HEK293 (cell line): ENCODE results near the gene MRC2.

Experiments used
- CTCF ChIA-PET: fragments of 350-600 bp; formaldehyde crosslinking; extraction: SDS; loops from one replicate; lab custom pipeline; 2021; ENCODE audit warnings: antibody characterized with exemption; lab: Yijun Ruan, JAX
- POLR2A ChIA-PET: fragments of 300-600 bp; formaldehyde crosslinking; extraction: SDS; loops from one replicate; lab custom pipeline; 2020; ENCODE audit warnings: antibody characterized with exemption, inconsistent platforms; lab: Yijun Ruan, JAX
- H3K27ac ChIP-seq: fragments of 200-500 bp; sonication (Bioruptor generic); 2 replicates; pipeline ENCODE4 v1.5.1; 2014; ENCODE audit warnings: low read depth, low read length, control low read depth, inconsistent platforms; ENCODE audit errors: extremely low read depth
- H3K36me3 ChIP-seq, 2 experiments: fragments of 200-500 bp in 1 of 2; sonication (Bioruptor generic) in 1 of 2; 1 replicate in 1 of 2; 2 replicates in 1 of 2; pipeline ENCODE4 v1.5.1; 2014 to 2017; ENCODE audit warnings: inconsistent platforms in 2 of 2, low read length in 2 of 2; ENCODE audit not compliant: control insufficient read depth in 2 of 2, insufficient read depth in 1 of 2
- H3K4me1 ChIP-seq: fragments of 200-500 bp; sonication (Bioruptor generic); 2 replicates; pipeline ENCODE4 v1.5.1; 2014; ENCODE audit warnings: mild to moderate bottlenecking, low read length, inconsistent platforms; ENCODE audit not compliant: control insufficient read depth, insufficient read depth
- H3K4me3 ChIP-seq: 2 replicates; pipeline ENCODE4 v1.5.1; 2011; ENCODE audit warnings: low read depth, mild to moderate bottlenecking, control low read depth, low read length, moderate library complexity
- H3K9me3 ChIP-seq: fragments of 200-500 bp; sonication (Bioruptor generic); 2 replicates; pipeline ENCODE4 v1.5.1; 2014; ENCODE audit warnings: low read depth, low read length, inconsistent platforms; ENCODE audit not compliant: control insufficient read depth, insufficient read depth
- EGR2 ChIP-seq: fragments of 450-650 bp; formaldehyde crosslinking; IDR thresholded peaks from 2 replicates; pipeline ENCODE4 v1.5.1; 2016; ENCODE audit warnings: low read depth, missing biosample characterization, missing genetic modification characterization
- GLIS1 ChIP-seq: fragments of 450-650 bp; formaldehyde crosslinking; IDR thresholded peaks from 2 replicates; pipeline ENCODE4 v1.5.1; 2016; ENCODE audit warnings: missing biosample characterization, missing genetic modification characterization
- GLIS2 ChIP-seq: fragments of 450-650 bp; formaldehyde crosslinking; IDR thresholded peaks from 2 replicates; pipeline ENCODE4 v1.5.1; 2016; ENCODE audit warnings: missing biosample characterization, missing genetic modification characterization
- KLF1 ChIP-seq: fragments of 450-650 bp; formaldehyde crosslinking; IDR thresholded peaks from 2 replicates; pipeline ENCODE4 v1.5.1; 2016; ENCODE audit warnings: missing biosample characterization, missing genetic modification characterization
- MYNN ChIP-seq: fragments of 450-650 bp; formaldehyde crosslinking; IDR thresholded peaks from 2 replicates; pipeline ENCODE4 v1.5.1; 2016; ENCODE audit warnings: missing biosample characterization, missing genetic modification characterization, borderline replicate concordance
- SP2 ChIP-seq: fragments of 450-650 bp; formaldehyde crosslinking; IDR thresholded peaks from 2 replicates; pipeline ENCODE4 v1.5.1; 2016; ENCODE audit warnings: missing biosample characterization, missing genetic modification characterization
- SP3 ChIP-seq: fragments of 450-650 bp; formaldehyde crosslinking; IDR thresholded peaks from 2 replicates; pipeline ENCODE4 v1.5.1; 2016; ENCODE audit warnings: missing biosample characterization, missing genetic modification characterization
- ZBTB10 ChIP-seq: fragments of 450-650 bp; formaldehyde crosslinking; IDR thresholded peaks from 2 replicates; pipeline ENCODE4 v1.5.1; 2016; ENCODE audit warnings: missing biosample characterization, missing genetic modification characterization
- ZFHX2 ChIP-seq: fragments of 450-650 bp; formaldehyde crosslinking; conservative IDR thresholded peaks from 2 replicates; pipeline ENCODE4 v1.5.1; 2016; ENCODE audit warnings: missing biosample characterization, missing genetic modification characterization
- ZNF248 ChIP-seq: fragments of 450-650 bp; formaldehyde crosslinking; IDR thresholded peaks from 2 replicates; pipeline ENCODE4 v1.5.1; 2017; ENCODE audit warnings: missing biosample characterization, missing genetic modification characterization
- ZNF341 ChIP-seq: fragments of 450-650 bp; formaldehyde crosslinking; IDR thresholded peaks from 2 replicates; pipeline ENCODE4; 2016; ENCODE audit warnings: low read depth, missing biosample characterization, missing genetic modification characterization
- ZNF366 ChIP-seq: fragments of 450-650 bp; formaldehyde crosslinking; conservative IDR thresholded peaks from 2 replicates; pipeline ENCODE4 v1.5.1; 2016; ENCODE audit warnings: missing biosample characterization, missing genetic modification characterization
- ZNF398 ChIP-seq: fragments of 450-650 bp; formaldehyde crosslinking; IDR thresholded peaks from 2 replicates; pipeline ENCODE4 v1.5.1; 2017; ENCODE audit warnings: missing biosample characterization, missing genetic modification characterization
- ZNF600 ChIP-seq: fragments of 450-650 bp; formaldehyde crosslinking; IDR thresholded peaks from 2 replicates; pipeline ENCODE4 v1.5.1; 2016; ENCODE audit warnings: missing biosample characterization, missing genetic modification characterization
- ZNF610 ChIP-seq: fragments of 450-650 bp; formaldehyde crosslinking; IDR thresholded peaks from 2 replicates; pipeline ENCODE4 v1.5.1; 2016; ENCODE audit warnings: missing biosample characterization, missing genetic modification characterization, borderline replicate concordance
- ZNF670 ChIP-seq: fragments of 450-650 bp; formaldehyde crosslinking; IDR thresholded peaks from 2 replicates; pipeline ENCODE4 v1.5.1; 2016; ENCODE audit warnings: missing biosample characterization, missing genetic modification characterization, low read depth
- ZNF792 ChIP-seq: fragments of 450-650 bp; formaldehyde crosslinking; IDR thresholded peaks from 2 replicates; pipeline ENCODE4 v1.5.1; 2016; ENCODE audit warnings: missing biosample characterization, missing genetic modification characterization
- ZNF843 ChIP-seq: fragments of 450-650 bp; formaldehyde crosslinking; IDR thresholded peaks from 2 replicates; pipeline ENCODE4 v1.5.1; 2016; ENCODE audit warnings: missing biosample characterization, missing genetic modification characterization
- TF ChIP-seq, protein P1 (sequence below): fragments of 450-650 bp; formaldehyde crosslinking; IDR thresholded peaks from 2 replicates; pipeline ENCODE4 v1.5.1; 2016; ENCODE audit warnings: missing biosample characterization, missing genetic modification characterization
- TF ChIP-seq, protein P2 (sequence below): fragments of 450-650 bp; IDR thresholded peaks from 2 replicates; pipeline ENCODE4 v1.5.1; 2018; ENCODE audit warnings: missing biosample characterization, missing genetic modification characterization

MRC2 gene

DNA sequence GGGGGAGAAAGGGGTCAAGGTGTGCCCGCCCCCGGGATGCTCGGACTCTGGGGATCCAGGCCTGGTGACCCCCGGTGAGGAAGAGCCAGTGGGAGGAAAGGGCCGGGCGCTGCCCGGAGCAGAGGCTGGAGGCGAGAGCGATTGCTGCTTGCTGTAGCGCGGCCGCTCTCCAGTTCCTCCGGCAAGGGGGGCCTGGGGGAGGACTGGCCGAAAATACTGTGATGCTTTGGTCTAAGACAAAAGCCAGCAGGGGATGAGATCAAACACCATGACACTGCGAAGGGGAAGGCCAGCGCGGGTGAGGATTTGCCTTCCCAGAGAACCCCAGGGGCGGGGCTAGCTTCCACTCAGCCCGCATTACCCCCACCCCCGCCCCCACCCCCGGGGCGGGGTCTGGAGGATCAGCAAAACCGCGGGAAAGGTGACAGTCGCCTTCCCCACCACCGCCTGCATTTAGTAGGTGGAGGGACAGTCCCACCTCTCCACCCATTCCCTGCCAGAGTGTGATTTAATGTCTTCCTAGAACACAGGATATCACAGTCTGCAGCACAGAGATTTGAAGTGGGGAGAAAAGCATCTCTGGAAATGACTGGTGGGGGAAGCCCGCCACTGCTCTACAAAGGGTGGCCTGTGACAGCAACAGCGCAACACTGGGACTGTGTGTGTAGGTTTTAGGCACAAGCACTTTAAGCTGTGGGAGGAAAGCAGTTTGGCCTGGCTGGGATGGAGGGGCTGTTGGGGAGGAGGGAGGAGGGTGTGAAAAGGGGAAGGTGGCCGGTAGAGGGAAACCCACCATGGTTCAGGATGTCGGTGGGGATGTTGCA, 25.7 kb downstream of the MRC2 start:
- Histone ChIP-seq H3K4me3 (peak overlapping the region; percentile 27), H3K9me3 (no peaks in the 10 kb centered on the region)
- TF ChIP-seq ZNF600 (tag by site-specific recombination): 0 out of 2 replicates have a peak, but pooled peaks have one; percentile 30
- TF ChIP-seq ZFHX2 (tag by site-specific recombination): peak; percentile 88
- 0 out of 2 replicates have a peak, but pooled peaks have one; percentile 6 for TF ChIP-seq ZNF341
- peak; percentile 84 for TF ChIP-seq EGR2 (tag by site-specific recombination)
- TF ChIP-seq ZNF398 (tag by site-specific recombination): peak; percentile 87
- TF ChIP-seq GLIS1 (tag by site-specific recombination): peak; percentile 26
- 0 out of 2 replicates have a peak, but pooled peaks have one; percentile 5 for TF ChIP-seq ZNF843 (tag by site-specific recombination)
- TF ChIP-seq KLF1 (tag by site-specific recombination): peak; percentile 64
- TF ChIP-seq, protein P1, sequence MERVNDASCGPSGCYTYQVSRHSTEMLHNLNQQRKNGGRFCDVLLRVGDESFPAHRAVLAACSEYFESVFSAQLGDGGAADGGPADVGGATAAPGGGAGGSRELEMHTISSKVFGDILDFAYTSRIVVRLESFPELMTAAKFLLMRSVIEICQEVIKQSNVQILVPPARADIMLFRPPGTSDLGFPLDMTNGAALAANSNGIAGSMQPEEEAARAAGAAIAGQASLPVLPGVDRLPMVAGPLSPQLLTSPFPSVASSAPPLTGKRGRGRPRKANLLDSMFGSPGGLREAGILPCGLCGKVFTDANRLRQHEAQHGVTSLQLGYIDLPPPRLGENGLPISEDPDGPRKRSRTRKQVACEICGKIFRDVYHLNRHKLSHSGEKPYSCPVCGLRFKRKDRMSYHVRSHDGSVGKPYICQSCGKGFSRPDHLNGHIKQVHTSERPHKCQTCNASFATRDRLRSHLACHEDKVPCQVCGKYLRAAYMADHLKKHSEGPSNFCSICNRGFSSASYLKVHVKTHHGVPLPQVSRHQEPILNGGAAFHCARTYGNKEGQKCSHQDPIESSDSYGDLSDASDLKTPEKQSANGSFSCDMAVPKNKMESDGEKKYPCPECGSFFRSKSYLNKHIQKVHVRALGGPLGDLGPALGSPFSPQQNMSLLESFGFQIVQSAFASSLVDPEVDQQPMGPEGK (tag by site-specific recombination): peak; percentile 66
- TF ChIP-seq ZNF670 (tag by site-specific recombination): no peak
- TF ChIP-seq ZNF248 (tag by site-specific recombination): no peak
- no peak for TF ChIP-seq ZNF792 (tag by site-specific recombination)
- TF ChIP-seq MYNN: no peak
- peak; percentile 36; the same call in 1 of the 2 replicates for TF ChIP-seq ZNF366 (tag by site-specific recombination)
- peak; percentile 56 for TF ChIP-seq GLIS2 (tag by site-specific recombination)
- peak; percentile 66 for TF ChIP-seq SP2
- TF ChIP-seq, protein P2, sequence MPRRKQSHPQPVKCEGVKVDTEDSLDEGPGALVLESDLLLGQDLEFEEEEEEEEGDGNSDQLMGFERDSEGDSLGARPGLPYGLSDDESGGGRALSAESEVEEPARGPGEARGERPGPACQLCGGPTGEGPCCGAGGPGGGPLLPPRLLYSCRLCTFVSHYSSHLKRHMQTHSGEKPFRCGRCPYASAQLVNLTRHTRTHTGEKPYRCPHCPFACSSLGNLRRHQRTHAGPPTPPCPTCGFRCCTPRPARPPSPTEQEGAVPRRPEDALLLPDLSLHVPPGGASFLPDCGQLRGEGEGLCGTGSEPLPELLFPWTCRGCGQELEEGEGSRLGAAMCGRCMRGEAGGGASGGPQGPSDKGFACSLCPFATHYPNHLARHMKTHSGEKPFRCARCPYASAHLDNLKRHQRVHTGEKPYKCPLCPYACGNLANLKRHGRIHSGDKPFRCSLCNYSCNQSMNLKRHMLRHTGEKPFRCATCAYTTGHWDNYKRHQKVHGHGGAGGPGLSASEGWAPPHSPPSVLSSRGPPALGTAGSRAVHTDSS (tag by site-specific recombination): 0 out of 2 replicates have a peak, but pooled peaks have one; percentile 8
- peak; percentile 2; the same call in 1 of the 2 replicates for TF ChIP-seq ZBTB10 (tag by site-specific recombination)
- TF ChIP-seq SP3 (tag by site-specific recombination): peak; percentile 75
- 0 out of 2 replicates have a peak, but pooled peaks have one; percentile 22 for TF ChIP-seq ZNF610 (tag by site-specific recombination)
- TF ChIP-seq, all 188 proteins: peak for 16
- peaks cover 0 to 10% of the 10 kb centered on the region in 2 experiments; a peak in 1 of 3 replicates for H3K36me3 ChIP-seq
- ChIA-PET CTCF (interaction anchor here (1.5 kb wide), 1 partner anchor 19 kb away, joined by 3 read pairs; no protein-coding TSS in a partner anchor), POLR2A (interaction anchor here (1.0 kb wide), 1 partner anchor 22 kb away, joined by 3 read pairs; no protein-coding TSS in a partner anchor)
- peak overlapping the region; percentile 84 for H3K27ac ChIP-seq
- H3K4me1 ChIP-seq: peaks cover 9% of the 10 kb centered on the region
